Measurements from ENCODE around the gene PPIL3.

The PPIL3 gene

GRCh38 chr2:200860092-200860795, 28.6 kb downstream of the PPIL3 start:
- DNase-seq: no peak

DNA sequence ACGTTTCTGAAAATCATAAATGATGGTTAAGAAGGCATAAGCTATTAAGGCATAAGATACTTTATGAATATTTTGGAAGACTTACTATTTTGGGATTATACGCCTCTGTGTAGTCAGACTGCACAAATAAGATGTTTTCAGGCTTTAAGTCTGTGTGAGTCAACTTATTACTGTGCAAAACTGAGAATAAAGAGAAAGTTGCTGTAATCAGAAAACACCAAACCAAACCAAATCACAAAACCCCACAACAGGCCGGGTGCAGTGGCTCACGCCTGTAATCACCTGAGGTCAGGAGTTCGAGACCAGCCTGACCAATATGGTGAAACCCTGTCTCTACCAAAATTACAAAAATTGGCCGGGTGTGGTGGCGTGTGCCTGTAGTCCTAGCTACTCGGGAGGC, 32.1 kb downstream of the PPIL3 start:
- no peak for DNase-seq

DNA sequence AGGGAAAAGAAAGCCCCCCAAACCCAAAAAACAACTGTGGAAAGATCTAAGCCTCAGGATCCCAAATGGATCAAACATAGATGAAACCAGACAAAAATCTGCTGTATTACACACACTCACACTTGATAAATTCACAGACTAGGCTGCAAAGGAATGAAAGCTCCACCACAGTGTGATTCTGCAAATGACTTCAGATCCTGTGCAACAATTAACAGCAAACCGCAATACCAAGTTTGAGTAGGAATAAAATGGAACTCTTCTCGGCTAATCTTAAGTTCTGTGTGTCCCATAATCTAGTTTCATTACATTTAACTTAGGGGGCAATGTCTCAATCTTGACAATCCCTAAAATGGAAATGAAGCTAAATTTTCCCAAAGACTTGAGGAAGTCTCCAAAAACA, 36.3 kb downstream of the PPIL3 start:
- no peak for DNase-seq

DNA sequence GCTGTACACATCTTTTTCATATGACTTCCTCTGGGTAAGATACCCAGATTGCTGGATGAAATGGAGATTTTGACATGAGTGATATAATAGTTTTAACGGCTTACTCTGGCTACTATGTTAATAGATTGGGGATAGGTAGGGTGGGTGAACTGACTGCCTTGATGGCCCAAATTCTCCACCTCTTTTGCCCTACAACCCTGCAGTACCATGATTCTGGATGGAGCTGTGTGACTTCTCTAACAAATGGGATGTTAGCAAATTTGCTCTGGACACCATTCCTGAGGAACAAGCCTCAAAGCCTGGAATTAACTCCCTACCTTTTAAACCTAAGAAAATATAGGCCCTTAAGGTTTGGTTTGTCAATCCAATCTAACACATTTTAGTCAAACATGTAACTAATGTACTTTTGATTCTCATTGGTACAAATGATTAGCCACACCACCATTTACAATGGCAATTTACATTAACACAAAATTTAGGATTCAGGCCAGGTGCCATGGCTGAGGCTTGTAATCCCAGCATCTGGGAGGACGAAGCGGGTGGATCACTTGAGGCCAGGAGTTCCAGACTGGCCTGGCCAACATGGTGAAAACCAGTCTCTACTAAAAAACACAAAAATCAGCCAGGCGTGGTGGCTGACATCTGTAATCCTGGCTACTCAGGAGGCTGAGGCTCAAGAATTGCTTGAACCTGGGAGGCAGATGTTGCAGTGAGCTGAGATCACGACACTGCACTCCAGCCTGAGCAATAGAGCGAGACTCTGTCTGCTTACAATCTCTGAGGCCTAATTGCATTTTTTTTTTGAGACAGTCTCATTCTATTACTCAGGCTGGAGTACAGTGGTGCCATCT, 37.3 kb downstream of the PPIL3 start:
- DNase-seq: no peak

GRCh38 chr2:200850512-200851256, 38.2 kb downstream of the PPIL3 start:
- no peak for DNase-seq

- no peak for DNase-seq
Observed at GRCh38 chr2:200847939-200848338, 40.9 kb downstream of the PPIL3 start.

DNA sequence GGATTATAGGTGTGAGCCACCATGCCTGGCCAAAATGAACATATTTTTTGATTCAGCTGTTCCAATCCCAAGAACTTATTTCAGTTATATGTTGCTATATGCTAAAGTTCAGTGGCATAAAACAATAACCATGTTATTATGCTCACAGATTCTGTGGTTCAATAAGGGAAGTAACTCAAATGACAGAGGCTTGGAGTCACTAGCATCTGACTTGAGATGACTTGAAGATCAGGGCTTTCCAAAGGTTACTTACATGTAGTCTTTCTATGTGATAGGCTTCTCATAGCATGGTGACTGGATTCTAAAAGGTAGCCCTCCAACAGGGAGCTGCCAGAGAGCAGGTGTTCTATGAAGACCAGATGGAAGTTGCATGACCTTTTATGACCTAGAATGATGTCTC, 41.6 kb downstream of the PPIL3 start:
- DNase-seq: no peak

- no peak for DNase-seq
Observed at GRCh38 chr2:200845669-200846325, 43.1 kb downstream of the PPIL3 start.

- DNase-seq: no peak
Observed at GRCh38 chr2:200845194-200845593, 43.7 kb downstream of the PPIL3 start.

DNA sequence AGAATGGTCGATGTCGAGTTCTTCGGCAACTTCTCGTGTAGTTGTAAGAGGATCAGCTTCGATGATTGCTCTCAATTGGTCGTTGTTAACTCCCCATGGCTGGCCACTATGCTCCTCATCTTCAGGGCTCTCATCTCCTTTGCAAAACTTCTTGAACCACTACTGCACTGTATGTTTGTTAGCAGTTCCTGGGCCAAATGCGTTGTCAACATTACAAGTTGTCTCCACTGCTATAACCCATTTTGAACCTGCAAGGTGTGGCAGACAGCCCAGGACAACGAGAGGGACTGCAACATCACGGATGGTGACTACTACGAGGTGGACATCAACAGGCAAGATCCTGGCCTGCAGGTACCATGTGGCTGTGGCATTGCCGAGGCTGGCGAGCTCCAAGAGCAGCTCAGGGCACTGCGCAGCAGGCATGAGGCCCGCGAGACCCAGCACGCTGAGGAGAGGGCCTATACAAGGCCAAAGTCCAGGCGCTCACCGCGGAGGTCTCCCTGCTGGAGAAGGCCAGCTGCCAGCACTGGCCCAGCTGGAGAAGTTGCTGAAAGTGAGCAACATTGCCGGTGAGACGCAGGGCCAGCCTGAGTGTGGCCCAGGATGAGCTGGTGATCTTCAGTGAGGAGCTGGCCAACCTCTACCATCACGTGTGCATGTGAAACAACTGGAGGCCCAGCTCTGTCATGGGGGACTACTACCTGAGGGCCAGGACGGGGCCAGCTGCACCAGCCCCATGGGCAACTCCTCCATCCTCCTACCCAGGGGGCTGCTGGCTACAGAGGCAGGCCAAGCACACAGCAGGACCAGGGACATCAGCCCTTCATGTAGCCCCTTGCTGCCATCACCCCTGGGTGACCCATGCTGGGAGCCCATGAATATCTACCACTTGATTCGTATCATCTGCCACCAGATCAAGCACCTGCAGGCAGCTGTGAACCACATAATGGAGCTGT, 44.6 kb downstream of the PPIL3 start:
- DNase-seq: no peak

DNA sequence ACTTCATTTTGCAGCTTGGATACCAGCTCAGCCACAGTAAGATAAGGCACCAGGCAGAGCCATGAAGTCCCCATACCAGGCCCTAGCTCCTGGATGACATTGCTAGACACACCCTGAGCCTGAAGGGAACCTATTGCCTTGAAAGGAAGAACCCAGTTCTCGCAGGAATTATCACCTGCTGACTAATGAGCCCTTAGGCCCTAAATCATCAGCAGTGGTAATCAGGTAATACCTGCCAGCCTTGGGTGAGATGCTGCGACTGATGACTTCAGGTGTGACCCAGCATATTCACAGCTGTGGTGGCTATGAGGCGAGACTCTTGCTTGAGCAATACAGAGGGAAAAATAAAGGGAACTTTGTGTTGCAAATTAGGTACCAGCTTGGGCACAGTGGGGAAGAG, 49.4 kb downstream of the PPIL3 start:
- DNase-seq: no peak

GRCh38 chr2:200834701-200835100, 54.2 kb downstream of the PPIL3 start:
- no peak for DNase-seq

GRCh38 chr2:200829258-200829655, 59.6 kb downstream of the PPIL3 start:
- no peak for DNase-seq

DNA sequence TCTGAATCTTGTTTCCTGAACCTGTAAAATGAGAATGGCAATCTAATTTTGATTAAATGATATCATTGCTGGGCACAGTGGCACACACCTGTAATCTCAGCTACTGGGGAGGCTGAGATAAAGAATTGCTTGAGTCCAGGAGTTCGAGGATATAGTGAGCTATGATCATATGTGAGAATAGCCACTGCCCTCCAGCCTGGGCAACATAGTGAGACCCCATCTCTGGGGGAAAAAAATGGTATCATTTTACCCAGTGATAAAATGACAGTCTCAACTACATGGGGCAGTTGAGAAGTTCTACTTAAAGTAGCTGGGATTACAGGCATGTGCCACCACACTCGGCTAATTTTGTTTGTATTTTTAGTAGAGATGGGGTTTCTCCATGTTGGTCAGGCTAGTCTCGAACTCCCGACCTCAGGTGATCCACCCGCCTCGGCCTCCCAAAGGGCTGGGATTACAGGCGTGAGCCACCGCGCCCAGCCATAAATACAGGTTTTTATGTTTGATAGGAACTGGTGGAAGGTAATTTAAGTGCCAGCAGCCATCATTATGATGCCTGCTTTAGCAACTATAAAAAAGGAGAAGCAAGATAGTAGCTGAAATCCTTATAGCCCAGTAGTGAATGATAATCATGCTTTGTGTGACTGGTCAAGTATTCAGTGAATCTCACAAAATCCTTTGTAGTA, 60.2 kb downstream of the PPIL3 start:
- DNase-seq: no peak

DNA sequence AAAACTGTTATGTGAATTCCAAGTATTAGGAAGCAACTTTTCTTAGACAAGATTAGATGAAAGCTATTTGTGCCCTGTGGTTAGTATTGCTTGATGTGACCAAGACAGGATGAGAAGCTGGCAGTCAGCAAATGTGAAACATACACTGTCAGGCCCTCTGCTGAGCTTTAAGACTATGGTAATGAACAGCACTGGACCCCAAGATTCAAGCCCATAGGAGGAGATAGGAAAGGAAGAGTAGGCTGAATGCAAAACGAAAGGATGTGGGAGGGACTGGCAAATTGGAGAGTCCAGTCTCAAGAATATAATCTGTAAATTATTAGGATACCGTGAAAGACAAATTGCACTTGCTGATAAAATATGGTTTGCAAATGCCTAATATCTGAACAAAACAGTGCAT, 60.8 kb downstream of the PPIL3 start:
- no peak for DNase-seq

- no peak for DNase-seq
Observed at GRCh38 chr2:200821686-200822245, 67.1 kb downstream of the PPIL3 start.

Data from GF-D8 (cell line).